Measurements from ENCODE around the gene RIMBP2.

GRCh38 chr12:130609966-130610365 lies 106.1 kb downstream of the RIMBP2 start:
- TF ChIP-seq POLR2A (IDR thresholded peaks at IDR 0.05; ENCODE audit: low read depth, low read length) (no peak), POLR2AphosphoS5 (IDR thresholded peaks at IDR 0.05; ENCODE audit: low read depth, low read length) (no peak), TAF1 (IDR thresholded peaks at IDR 0.05; ENCODE audit: borderline replicate concordance, low read depth, low read length) (no peak)

Measured in GM12892 (cell line).